ENCODE results near the gene PARN.

DNA sequence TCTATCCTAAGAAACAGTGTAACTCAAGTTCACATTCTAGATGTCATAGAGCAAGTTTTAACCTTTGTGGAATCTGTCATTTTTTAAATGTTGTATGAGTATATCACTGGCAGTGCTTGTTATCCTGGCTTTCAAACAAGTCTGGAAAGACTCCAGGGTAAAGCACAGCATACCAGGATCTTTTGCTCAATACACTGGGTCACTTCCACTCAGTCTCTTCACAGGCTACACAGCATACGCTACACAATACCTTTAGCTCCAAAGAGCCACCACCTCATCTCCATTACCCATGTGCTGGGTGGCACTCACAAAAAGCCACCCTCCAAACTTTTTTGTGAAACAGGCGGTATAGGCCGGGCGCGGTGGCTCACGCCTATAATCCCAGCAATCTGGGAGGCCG is 69.5 kb downstream of the PARN start:
- TF ChIP-seq POLR2A (IDR thresholded peaks at IDR 0.05): no peak
- TF ChIP-seq, protein P1, sequence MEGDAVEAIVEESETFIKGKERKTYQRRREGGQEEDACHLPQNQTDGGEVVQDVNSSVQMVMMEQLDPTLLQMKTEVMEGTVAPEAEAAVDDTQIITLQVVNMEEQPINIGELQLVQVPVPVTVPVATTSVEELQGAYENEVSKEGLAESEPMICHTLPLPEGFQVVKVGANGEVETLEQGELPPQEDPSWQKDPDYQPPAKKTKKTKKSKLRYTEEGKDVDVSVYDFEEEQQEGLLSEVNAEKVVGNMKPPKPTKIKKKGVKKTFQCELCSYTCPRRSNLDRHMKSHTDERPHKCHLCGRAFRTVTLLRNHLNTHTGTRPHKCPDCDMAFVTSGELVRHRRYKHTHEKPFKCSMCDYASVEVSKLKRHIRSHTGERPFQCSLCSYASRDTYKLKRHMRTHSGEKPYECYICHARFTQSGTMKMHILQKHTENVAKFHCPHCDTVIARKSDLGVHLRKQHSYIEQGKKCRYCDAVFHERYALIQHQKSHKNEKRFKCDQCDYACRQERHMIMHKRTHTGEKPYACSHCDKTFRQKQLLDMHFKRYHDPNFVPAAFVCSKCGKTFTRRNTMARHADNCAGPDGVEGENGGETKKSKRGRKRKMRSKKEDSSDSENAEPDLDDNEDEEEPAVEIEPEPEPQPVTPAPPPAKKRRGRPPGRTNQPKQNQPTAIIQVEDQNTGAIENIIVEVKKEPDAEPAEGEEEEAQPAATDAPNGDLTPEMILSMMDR (IDR thresholded peaks at IDR 0.05): no peak

Data from adrenal gland (tissue), 5 donors.